OCI-M2 (cell line): ENCODE data around the gene SMYD4.
"Not testable (repeated sequence)": the region's sequence is repeated elsewhere in the genome, so short reads cannot be mapped to it uniquely, and the experiment has no call there.

Source experiments
- DNase-seq: peaks from one replicate; lab custom pipeline; 2025; ENCODE audit not compliant: unreplicated experiment; lab: John Stamatoyannopoulos, UW

SMYD4 gene

DNA sequence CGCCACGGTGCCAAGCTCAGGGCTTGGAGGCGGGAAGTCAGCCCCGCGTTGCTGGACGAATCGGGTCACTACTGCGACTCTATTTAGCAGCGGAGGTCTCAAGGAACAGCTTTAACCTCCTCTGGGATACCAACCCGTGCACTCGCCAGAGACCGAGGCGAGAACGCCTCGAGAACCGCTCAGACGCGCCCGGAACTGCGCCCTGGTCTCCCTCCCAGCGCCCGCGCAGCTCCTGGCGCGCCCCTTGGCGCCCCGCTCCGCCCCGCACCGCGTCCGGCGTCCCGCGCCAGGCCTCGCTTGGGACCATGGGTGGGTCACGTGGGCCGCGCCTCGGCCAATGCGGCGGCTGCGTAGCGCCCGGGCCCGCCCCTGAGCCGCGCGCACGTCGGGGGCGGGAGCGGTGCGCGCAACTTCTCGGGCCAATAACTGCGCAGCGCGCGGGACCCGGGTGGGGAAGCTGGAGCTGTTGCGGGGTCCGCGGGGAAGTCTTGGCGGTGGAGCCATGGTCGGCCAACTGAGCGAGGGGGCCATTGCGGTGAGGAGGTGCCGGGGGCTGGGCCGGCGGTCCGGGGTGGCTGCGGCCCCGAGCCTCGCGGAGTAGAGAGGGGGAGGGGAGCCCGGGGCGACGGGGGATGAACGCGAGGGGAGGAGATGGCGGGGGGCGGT, at the start of gene SMYD4, which contains the start of gene RPA1:
Gene SMYD4, minus strand, starts transcription at position 311 of the 666 bp plus-strand sequence. CDS start 1,908 bp downstream, outside the sequence.
Gene RPA1, plus strand, starts transcription at position 414 of the 666 bp plus-strand sequence. Its CDS starts 89 bp downstream, at position 503.
- DNase-seq = peak; percentile 39

DNA sequence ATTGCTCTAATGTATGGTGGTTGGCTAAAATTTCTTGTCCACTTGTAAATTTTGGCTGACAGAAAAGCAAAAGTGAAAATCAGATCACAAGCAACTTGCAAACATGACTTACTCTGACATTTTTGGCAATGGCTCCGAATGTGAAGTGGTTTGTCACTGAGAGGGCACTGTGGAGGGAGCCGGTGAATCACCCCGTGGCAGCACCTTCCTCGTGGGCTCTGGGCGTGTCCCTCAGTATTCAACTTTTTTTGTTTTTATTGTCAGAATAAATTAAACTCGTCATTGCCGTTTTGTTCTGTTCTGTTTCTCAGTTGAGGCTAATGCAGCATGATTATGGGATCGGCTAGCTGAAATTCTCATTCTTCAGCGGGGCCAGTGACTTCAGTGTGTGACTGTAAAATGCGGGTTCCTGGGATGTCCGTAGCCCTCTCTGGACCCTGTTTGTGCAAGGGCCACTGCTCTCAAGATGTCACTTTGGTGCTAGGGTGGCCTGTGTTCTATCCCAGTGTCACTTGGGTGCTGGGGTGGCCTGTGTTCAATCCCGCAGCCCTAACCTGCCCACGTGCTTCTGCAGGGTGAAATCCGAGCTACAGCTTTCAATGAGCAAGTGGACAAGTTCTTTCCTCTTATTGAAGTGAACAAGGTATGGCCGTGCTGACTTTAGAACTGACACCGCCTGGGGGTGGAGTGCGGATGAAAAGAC, 48.9 kb upstream of the SMYD4 start:
- no peak for DNase-seq

GRCh38 chr17:1875597-1875996, 45.9 kb upstream of the SMYD4 start:
- no peak for DNase-seq

DNA sequence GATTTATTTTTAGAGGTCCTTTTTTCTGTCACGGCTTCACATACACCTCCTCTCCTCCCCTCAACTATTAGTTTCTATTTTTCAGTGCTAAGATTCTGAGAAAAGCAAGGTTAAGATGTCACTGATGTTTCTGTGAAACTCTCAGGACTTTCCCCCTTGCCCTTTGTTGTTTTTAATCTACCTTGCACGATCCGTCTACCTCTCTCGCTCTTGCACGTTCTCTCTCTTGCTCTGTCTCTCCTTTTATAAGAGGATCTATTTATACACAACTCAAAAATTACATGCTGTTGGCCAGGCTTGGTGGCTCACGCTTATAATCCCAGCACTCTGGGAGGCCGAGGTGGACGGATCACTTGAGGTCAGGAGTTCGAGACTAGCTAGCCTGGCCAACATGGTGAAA, 43.7 kb upstream of the SMYD4 start:
- DNase-seq = no peak

DNA sequence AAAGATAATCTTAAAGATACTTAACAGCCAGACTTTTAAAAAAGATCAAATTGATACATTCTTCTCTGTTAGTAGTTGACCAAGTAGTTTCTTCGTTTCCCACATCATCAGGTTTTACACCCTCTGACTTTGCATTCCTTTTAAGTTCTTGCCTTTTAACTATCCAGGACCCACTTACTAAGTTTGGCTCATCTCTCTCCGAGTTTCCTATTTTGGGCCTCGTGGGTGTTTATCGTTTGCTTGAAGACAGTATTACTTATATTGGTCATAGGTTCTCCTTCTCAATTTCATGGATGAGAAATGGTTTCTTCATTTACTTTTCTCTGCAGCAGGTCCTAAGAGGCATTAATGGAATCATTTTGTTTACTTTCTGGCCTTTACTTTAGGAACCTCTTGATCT, 43.3 kb upstream of the SMYD4 start:
- no peak for DNase-seq

DNA sequence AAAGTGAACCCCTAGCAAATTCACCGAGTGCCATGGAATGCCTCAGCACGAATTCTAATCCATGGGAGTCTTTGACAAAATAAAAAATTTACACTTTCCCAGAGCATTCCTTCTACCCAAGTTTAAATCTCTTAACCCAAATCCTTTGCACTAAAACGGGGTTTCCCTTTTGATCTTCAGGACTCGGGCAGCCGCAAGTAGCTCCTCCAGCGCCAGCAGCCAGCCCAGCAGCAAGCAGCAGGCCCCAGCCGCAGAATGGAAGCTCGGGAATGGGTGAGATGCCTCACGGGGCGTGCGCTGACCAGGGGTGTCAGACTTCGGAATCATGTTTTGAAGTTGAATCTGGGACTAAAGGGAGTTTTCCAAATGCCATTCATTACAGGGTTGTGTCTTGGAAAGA, 42.6 kb upstream of the SMYD4 start:
- no peak for DNase-seq

DNA sequence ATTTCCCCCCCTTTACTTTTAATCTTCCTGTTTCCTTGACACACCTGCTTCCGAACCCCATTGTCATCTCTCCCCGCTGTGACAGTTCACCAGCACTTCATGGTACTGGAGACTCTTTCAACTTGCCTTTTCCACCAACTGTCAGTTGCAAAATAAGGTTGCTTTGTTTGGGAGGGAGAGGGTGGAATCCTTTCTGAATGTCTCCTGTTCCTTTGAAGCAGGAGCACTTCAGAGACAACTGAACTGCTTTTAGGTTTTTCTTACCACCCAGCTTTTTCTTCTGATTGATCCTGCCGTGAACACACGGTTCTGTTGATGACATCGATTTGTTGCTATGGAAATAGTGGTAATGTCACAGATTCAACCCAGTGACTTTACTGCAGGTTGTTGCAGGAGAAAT, 42.1 kb upstream of the SMYD4 start:
- DNase-seq = no peak

DNA sequence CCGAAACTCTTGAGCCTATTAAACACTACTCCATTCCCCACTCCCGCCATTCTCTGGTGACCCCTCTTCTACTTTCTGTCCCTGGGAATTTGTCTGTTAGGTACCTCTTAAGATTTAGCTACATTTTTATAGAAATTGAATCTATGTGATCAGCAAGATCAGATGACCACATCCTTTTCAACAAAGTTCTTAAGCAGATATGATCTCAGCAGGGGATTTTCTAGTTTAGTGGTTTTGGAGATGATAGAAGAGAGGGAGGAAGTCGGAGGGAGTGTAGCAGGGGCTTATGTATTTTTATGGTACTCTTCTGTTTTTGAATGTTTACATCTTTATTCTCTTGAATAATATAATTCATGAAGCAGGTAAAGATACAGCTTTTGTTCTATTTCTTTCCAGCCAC, 40.9 kb upstream of the SMYD4 start:
- no peak for DNase-seq

DNA sequence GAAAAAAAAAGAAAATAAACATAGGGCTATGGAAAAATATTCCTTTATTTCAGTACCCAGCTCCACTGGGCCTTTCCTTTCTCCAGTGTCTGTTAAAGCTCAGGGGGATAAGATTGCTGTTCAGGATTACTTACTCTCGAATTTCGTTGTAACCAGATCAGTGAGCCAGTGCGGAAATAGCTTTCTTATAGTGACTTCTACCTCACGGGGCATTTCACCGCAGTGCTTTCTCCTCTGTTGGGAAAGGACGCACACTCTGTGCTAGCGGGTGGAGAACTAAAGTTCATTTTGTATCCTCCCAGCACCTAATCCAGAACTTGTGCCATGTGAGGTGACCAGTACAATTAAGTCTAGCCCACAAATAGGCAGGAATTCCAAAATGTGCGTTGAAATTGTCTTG, 38.4 kb upstream of the SMYD4 start:
- no peak for DNase-seq

DNA sequence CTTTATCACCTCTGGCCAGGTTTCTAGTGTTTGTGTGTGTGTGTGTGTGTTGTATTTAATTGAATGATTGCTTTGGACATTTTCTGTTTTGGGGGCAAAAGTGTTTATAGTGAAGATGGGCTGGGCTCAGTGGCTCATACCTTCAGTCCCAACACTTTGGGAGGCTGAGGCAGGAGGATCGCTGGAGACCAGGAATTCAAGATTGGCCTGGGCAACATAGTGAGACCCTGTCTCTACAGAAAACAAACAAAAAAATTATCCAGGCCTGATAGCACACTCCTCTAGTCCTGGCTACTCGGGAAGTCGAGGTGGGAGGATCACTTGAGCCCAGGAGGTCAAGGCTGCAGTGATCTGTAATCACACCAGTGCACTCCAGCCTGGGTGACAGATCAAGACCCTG, 37.6 kb upstream of the SMYD4 start:
- DNase-seq = no peak

- no peak for DNase-seq
Measured at GRCh38 chr17:1865252-1866037, 35.7 kb upstream of the SMYD4 start.

- DNase-seq = no peak
Measured at GRCh38 chr17:1861391-1862010, 31.8 kb upstream of the SMYD4 start.

DNA sequence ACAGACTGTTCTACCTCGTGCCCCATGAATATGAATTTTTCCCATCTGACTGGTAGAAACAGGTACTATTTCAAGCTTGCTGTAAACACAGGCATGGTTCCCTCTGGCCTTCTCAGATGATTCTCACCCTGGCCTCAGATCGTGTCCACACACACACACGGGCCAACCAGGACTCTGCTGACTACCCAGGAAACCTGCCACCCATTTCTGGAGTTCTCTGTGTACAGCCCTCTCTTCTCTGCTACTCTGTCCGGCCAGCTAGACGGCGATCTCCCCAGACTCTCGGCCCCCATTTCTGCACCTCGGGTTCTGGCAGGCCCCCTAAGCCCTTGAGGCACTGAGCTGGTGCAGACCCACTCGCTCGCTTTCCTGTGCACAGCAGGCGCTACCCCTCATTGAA, 31.3 kb upstream of the SMYD4 start:
- DNase-seq = no peak

DNA sequence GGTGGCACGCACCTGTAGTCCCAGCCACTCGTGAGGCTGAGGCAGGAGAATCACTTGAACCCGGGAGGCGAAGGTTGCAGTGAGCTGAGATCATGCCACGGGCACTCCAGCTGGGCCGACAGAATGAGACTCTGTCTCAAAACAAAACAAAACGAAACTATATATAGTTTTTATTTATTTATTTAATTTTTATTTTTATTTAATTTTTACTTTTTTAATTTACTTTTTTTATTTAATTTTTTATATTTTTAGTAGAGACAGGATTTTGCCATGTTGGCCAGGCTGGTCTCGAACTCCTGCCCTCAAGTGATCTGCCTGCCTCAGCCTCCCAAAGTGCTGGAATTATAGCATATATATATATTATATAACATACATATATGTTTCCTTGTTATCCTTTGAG, 26.8 kb upstream of the SMYD4 start:
- DNase-seq = not testable (repeated sequence)

GRCh38 chr17:1853698-1854097, 24.0 kb upstream of the SMYD4 start:
- DNase-seq = no peak

GRCh38 chr17:1852327-1852726, 22.6 kb upstream of the SMYD4 start:
- DNase-seq = no peak

DNA sequence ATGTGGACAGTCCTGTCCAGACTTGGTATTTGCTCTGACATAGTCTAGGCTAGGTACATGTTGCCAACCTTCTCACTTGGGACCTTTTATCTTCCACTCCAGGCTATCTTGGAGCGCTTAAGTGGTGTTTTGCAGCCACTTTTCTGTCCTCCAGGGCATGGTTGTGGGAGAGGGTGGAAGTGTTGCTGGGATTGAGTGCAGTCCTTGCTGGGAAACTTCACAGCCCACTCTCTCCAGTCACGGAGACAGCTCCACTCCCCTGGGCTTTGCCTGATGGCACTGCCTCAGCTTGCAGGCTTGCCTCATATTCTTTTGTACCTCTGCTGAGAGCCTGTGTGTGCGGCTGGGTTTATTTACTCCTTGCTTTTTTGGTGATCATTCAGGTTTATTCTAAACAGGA, 17.5 kb upstream of the SMYD4 start:
- no peak for DNase-seq

DNA sequence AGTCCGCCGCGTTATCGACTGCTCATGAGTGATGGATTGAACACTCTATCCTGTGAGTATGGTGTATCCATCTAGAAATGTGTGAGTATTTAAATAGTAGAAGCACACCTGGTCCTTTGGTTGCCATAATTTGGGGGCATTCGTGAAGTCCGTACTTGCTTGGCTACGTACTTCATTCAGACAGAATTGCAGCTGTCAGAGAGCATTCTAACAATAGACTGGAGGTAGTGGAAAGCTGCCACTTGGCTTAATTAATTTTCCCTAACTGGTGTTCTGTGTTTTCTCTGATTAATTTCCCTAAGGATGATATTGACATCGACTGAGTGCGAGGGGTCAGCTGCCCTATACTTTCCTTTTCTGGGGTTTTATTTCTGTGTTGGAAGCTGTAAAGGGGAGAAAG, 14.2 kb upstream of the SMYD4 start:
- no peak for DNase-seq

DNA sequence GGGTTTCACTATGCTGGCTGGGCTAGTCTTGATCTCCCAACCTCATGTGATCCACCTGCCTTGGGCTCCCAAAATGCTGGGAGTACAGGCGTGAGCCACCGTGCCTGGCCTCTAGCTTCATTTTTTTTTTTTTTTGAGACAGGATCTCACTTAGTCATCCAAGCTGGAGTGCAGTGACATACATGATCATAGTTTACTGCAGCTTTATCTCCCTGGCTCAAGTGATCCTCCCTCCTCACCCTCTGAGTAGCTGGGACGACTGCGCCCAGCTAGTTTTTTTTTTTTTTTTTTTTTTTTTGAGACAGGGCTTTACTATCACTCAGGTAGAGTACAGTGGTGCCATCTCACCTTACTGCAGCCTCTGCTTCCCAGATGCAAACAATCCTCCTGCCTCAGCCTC, 9.8 kb upstream of the SMYD4 start:
- DNase-seq = no peak

GRCh38 chr17:1834380-1835149, 4.9 kb upstream of the SMYD4 start:
- DNase-seq = no peak

- DNase-seq = no peak
Measured at GRCh38 chr17:1830288-1830687, 586 bp upstream of the SMYD4 start.
